HepG2 (cell line): ENCODE measurements around the gene RTN4RL2. TPM values are rescaled to one million over a fixed set of nuclear protein-coding genes. Genes with fewer than 3 reads are reported as not detected.

Experiments used
- CBX2 ChIP-seq, 2 experiments: fragments of 200-600 bp in 1 of 2; sonication (generic); formaldehyde crosslinking in 1 of 2; IDR thresholded peaks; 2 replicates each; pipeline versions ENCODE4 v1.7.0 to v1.8.1; 2018 to 2022; ENCODE audit warnings: low read depth in 2 of 2, low read length in 1 of 2, mild to moderate bottlenecking in 1 of 2, missing genetic modification reagents in 1 of 2
- FOSL2 ChIP-seq: sonication (generic); formaldehyde crosslinking; IDR thresholded peaks from 2 replicates; pipeline ENCODE4 v1.4.0; 2020; ENCODE audit warnings: missing genetic modification reagents
- HMGA1 ChIP-seq: sonication (generic); formaldehyde crosslinking; conservative IDR thresholded peaks from 2 replicates; pipeline ENCODE4 v1.4.0; 2020; ENCODE audit warnings: missing genetic modification reagents
- HNF4A ChIP-seq: sonication (generic); formaldehyde crosslinking; IDR thresholded peaks from 2 replicates; pipeline ENCODE4 v1.4.0; 2020; ENCODE audit warnings: missing genetic modification reagents
- HOXA7 ChIP-seq: sonication (generic); formaldehyde crosslinking; IDR thresholded peaks from 2 replicates; pipeline ENCODE4 v1.8.1; 2022; ENCODE audit warnings: mild to moderate bottlenecking, missing genetic modification reagents, moderate library complexity
- IRF1 ChIP-seq: sonication (generic); formaldehyde crosslinking; IDR thresholded peaks from 2 replicates; pipeline ENCODE4 v1.4.0; 2020; ENCODE audit warnings: low read depth, mild to moderate bottlenecking, missing genetic modification reagents
- MATR3 ChIP-seq: sonication (generic); formaldehyde crosslinking; IDR thresholded peaks from 2 replicates; pipeline ENCODE4 v1.4.0; 2020; ENCODE audit warnings: missing genetic modification reagents
- MTF1 ChIP-seq: sonication (generic); formaldehyde crosslinking; IDR thresholded peaks from 2 replicates; pipeline ENCODE4 v1.5.0; 2020; ENCODE audit warnings: missing genetic modification reagents
- RBM22 ChIP-seq: fragments of 200-400 bp; formaldehyde crosslinking; optimal IDR thresholded peaks from 2 replicates; pipeline ENCODE3; 2017; ENCODE audit warnings: mild to moderate bottlenecking, low read length, moderate library complexity
- SNAI1 ChIP-seq: sonication (generic); formaldehyde crosslinking; IDR thresholded peaks from 2 replicates; pipeline ENCODE4 v1.5.0; 2020; ENCODE audit warnings: mild to moderate bottlenecking, missing genetic modification reagents, borderline replicate concordance
- SP1 ChIP-seq, 2 experiments: fragments of 450-650 bp in 1 of 2; sonication (generic) in 1 of 2; formaldehyde crosslinking in 1 of 2; IDR thresholded peaks; 2 replicates each; pipeline versions ENCODE4 v1.4.0 to v1.6.1; 2016 to 2020; ENCODE audit warnings: missing genetic modification reagents in 1 of 2
- YEATS2 ChIP-seq: sonication (generic); formaldehyde crosslinking; IDR thresholded peaks from 2 replicates; pipeline ENCODE4 v1.4.0; 2020; ENCODE audit warnings: missing genetic modification reagents, borderline replicate concordance
- ZBTB1 ChIP-seq: sonication (generic); formaldehyde crosslinking; IDR thresholded peaks from 2 replicates; pipeline ENCODE4 v1.4.0; 2020; ENCODE audit warnings: missing genetic modification reagents, borderline replicate concordance
- ZBTB21 ChIP-seq: sonication (generic); formaldehyde crosslinking; IDR thresholded peaks from 2 replicates; pipeline ENCODE4 v1.4.0; 2020; ENCODE audit warnings: missing genetic modification reagents
- ZBTB39 ChIP-seq: sonication (generic); formaldehyde crosslinking; IDR thresholded peaks from 2 replicates; pipeline ENCODE4 v1.5.0; 2020; ENCODE audit warnings: missing genetic modification reagents
- ZNF143 ChIP-seq: sonication (generic); formaldehyde crosslinking; IDR thresholded peaks from 2 replicates; pipeline ENCODE4 v1.4.0; 2020; ENCODE audit warnings: missing genetic modification reagents
- ZNF274 ChIP-seq: sonication (generic); formaldehyde crosslinking; IDR thresholded peaks from 2 replicates; pipeline ENCODE4 v1.5.1; 2020; ENCODE audit warnings: mild to moderate bottlenecking, missing genetic modification reagents
- ZNF597 ChIP-seq: sonication (generic); formaldehyde crosslinking; IDR thresholded peaks from 2 replicates; pipeline ENCODE4 v1.5.0; 2020; ENCODE audit warnings: missing genetic modification reagents
- ZNF609 ChIP-seq: sonication (generic); formaldehyde crosslinking; IDR thresholded peaks from 2 replicates; pipeline ENCODE4 v1.4.0; 2020; ENCODE audit warnings: mild to moderate bottlenecking, missing genetic modification reagents, borderline replicate concordance
- ZNF75D ChIP-seq: sonication (generic); formaldehyde crosslinking; IDR thresholded peaks from 2 replicates; pipeline ENCODE4 v1.8.1; 2023; ENCODE audit warnings: missing genetic modification reagents, mild to moderate bottlenecking, borderline replicate concordance
- polyA plus RNA-seq, 8 experiments: library from polyadenylated mRNA; depleted of rRNA in 3 of 8; stranded (reverse) in 7 of 8; unstranded in 1 of 8; fragments of >200 nt; fragmentation: Illumina TruSeq in 4 of 8; extraction: Trizol in 4 of 8; gene quantifications; 2 replicates each; pipeline versions ENCODE4 v1.2.1 to v1.2.3, GENCODE V29; 2011 to 2016; ENCODE audit warnings: low read depth in 4 of 8, missing spikeins in 1 of 8, mixed read lengths in 1 of 8; ENCODE audit not compliant: insufficient read depth in 1 of 8
- total RNA-seq, 5 experiments: library from RNA; depleted of rRNA; stranded (reverse); fragments of >200 nt; fragmentation: Illumina TruSeq; extraction: Trizol; gene quantifications; 2 replicates each; pipeline ENCODE4 v1.2.3, GENCODE V29; 2016; ENCODE audit warnings: low read depth in 1 of 5

Gene RTN4RL2
- total and polyA plus RNA-seq, 2 of the 13 experiments (the other 11 are each of a cell fraction or from before 2014, with no cell fraction given): 1.3 to 4.3 TPM

GRCh38 chr11:57434640-57435546 lies 25.4 kb upstream of the RTN4RL2 start (continued):
- TF ChIP-seq CBX2 (IDR thresholded peaks at IDR 0.05; ENCODE audit: low read depth, low read length) (no peak), CBX2 (CRISPR knock-in tag; IDR thresholded peaks at IDR 0.05; ENCODE audit: low read depth) (no peak), ZNF609 (peak; percentile 77; the same call in 1 of the 2 replicates), FOSL2 (CRISPR knock-in tag) (peak; percentile 98), SNAI1 (no peak), IRF1 (CRISPR knock-in tag) (no peak), HMGA1 (no peak), MTF1 (CRISPR knock-in tag) (no peak), MATR3 (CRISPR knock-in tag) (no peak), RBM22 (no peak), YEATS2 (CRISPR knock-in tag) (peak; percentile 45; the same call in 1 of the 2 replicates), ZBTB39 (CRISPR knock-in tag) (peak; percentile 49; the same call in 1 of the 2 replicates), HNF4A (peak; percentile 74), ZNF75D (CRISPR knock-in tag) (no peak), ZBTB1 (no peak), SP1 (IDR thresholded peaks at IDR 0.05) (no peak), SP1 (CRISPR knock-in tag; IDR thresholded peaks at IDR 0.05) (no peak), HOXA7 (CRISPR knock-in tag) (no peak), ZBTB21 (no peak), ZNF274 (CRISPR knock-in tag) (no peak), ZNF143 (CRISPR knock-in tag) (no peak), ZNF597 (CRISPR knock-in tag) (no peak)
